Measurements from ENCODE around the gene ZDHHC14. TPM values are rescaled to one million over a fixed set of nuclear protein-coding genes. Genes with fewer than 3 reads are reported as not detected.

ZDHHC14 gene
- total RNA-seq, 4 donors from 2014 or later = 7.3 to 14.4 (median 8.1) TPM

DNA sequence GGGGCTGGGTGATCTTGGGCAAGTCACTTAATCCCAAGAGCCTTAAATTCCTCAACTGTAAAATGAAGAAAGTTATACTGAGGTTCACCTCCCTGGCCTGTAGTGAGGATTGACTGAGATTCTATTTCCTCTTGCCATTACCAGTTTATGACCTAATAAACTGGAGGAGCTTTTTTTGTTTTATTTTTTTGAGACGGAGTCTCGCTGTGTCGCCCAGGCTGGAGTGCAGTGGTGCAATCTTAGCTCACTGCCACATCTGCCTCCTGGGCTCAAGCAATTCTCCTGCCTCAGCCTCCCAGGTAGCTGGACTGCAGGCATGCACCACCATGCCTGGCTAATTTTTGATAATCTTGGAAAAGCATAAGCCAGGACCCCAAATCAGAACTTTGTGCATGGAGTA is 280.7 kb downstream of the ZDHHC14 start:
- Histone ChIP-seq H3K36me3 (peaks cover 0 to 19% of the 10 kb centered on the region in 2 donors), H3K27ac (no peak overlapping the region), H3K9me3 (no peaks in the 10 kb centered on the region), H3K4me1 (no peaks in the 10 kb centered on the region), H3K4me3 (no peak overlapping the region), H3K27me3 (no peaks in the 10 kb centered on the region)
- WGBS, 2 donors (ENCODE audit: low coverage in 1 of 2) = 100% methylated on average over 3 of the region's 3 CpGs; no CpG with 5 or more reads in 1 of the 2 donors
- ATAC-seq = no peak
- TF ChIP-seq, protein P1, sequence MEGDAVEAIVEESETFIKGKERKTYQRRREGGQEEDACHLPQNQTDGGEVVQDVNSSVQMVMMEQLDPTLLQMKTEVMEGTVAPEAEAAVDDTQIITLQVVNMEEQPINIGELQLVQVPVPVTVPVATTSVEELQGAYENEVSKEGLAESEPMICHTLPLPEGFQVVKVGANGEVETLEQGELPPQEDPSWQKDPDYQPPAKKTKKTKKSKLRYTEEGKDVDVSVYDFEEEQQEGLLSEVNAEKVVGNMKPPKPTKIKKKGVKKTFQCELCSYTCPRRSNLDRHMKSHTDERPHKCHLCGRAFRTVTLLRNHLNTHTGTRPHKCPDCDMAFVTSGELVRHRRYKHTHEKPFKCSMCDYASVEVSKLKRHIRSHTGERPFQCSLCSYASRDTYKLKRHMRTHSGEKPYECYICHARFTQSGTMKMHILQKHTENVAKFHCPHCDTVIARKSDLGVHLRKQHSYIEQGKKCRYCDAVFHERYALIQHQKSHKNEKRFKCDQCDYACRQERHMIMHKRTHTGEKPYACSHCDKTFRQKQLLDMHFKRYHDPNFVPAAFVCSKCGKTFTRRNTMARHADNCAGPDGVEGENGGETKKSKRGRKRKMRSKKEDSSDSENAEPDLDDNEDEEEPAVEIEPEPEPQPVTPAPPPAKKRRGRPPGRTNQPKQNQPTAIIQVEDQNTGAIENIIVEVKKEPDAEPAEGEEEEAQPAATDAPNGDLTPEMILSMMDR (IDR thresholded peaks at IDR 0.05) = no peak
- no peak for TF ChIP-seq EP300 (IDR thresholded peaks at IDR 0.05)
- TF ChIP-seq POLR2A (IDR thresholded peaks at IDR 0.05) = no peak
- TF ChIP-seq POLR2AphosphoS5 (IDR thresholded peaks at IDR 0.05) = no peak

- no peak for TF ChIP-seq POLR2AphosphoS5 (IDR thresholded peaks at IDR 0.05)
- TF ChIP-seq, protein P1 (IDR thresholded peaks at IDR 0.05) = no peak
- no peak for TF ChIP-seq EP300 (IDR thresholded peaks at IDR 0.05)
- TF ChIP-seq POLR2A (IDR thresholded peaks at IDR 0.05) = no peak
- no peak overlapping the region for H3K27ac ChIP-seq
- ATAC-seq = no peak
- H3K4me1 ChIP-seq = no peaks in the 10 kb centered on the region
- peaks cover 0 to 8% of the 10 kb centered on the region in 2 donors for H3K36me3 ChIP-seq
- H3K9me3 ChIP-seq = no peaks in the 10 kb centered on the region
- WGBS, 2 donors (ENCODE audit: low coverage in 1 of 2) = 88 to 100% methylated on average over 1 to 3 of the region's 5 CpGs
- no peak overlapping the region for H3K4me3 ChIP-seq
- H3K27me3 ChIP-seq = no peaks in the 10 kb centered on the region
Measured at GRCh38 chr6:157663261-157663660, 282.3 kb downstream of the ZDHHC14 start.

GRCh38 chr6:157665180-157665579 is 284.2 kb downstream of the ZDHHC14 start:
- H3K4me3 ChIP-seq = no peak overlapping the region

DNA sequence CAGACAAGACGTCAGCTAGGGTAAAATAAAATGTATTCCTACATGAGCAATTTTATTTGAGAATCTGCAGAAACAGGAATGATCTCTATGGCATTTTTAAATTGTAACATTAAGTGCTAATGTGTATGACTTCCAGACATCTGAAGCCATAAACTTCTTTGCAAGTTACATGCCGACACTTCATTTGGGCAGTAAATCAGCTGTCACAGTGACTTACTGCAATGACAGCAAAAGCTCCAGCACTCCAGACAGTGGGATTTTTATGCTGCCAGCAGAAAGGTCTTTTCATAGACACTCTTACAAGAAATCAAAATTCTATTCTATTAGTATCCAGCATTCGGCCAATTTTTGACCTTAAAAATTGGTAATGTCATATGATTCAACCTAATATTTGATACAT is 285.7 kb downstream of the ZDHHC14 start:
- Histone ChIP-seq H3K4me3 (no peak overlapping the region), H3K9me3 (no peaks in the 10 kb centered on the region), H3K27me3 (no peaks in the 10 kb centered on the region), H3K27ac (no peak overlapping the region), H3K4me1 (peaks cover 0 to 27% (median 15%) of the 10 kb centered on the region in 3 donors), H3K36me3 (peaks cover 0 to 8% of the 10 kb centered on the region in 2 donors)
- WGBS, 2 donors (ENCODE audit: low coverage in 1 of 2) = 65 to 71% methylated on average over 3 of the region's 3 CpGs
- TF ChIP-seq, protein P1 (IDR thresholded peaks at IDR 0.05) = no peak
- no peak for TF ChIP-seq POLR2A (IDR thresholded peaks at IDR 0.05)
- no peak for TF ChIP-seq EP300 (IDR thresholded peaks at IDR 0.05)
- no peak for ATAC-seq

More at GRCh38 chr6:157665180-157665579, 284.2 kb downstream of the ZDHHC14 start:
- Histone ChIP-seq H3K27me3 (no peaks in the 10 kb centered on the region), H3K4me1 (peaks cover 0 to 18% (median 9%) of the 10 kb centered on the region in 3 donors), H3K9me3 (no peaks in the 10 kb centered on the region), H3K36me3 (peaks cover 0 to 8% of the 10 kb centered on the region in 2 donors), H3K27ac (no peak overlapping the region)
- TF ChIP-seq EP300 (IDR thresholded peaks at IDR 0.05) = no peak
- no peak for TF ChIP-seq POLR2AphosphoS5 (IDR thresholded peaks at IDR 0.05)
- TF ChIP-seq, protein P1 (IDR thresholded peaks at IDR 0.05) = no peak
- TF ChIP-seq POLR2A (IDR thresholded peaks at IDR 0.05) = no peak
- 71 to 88% methylated on average over 2 to 3 of the region's 3 CpGs for WGBS, 2 donors (ENCODE audit: low coverage in 1 of 2)
- no peak for ATAC-seq

DNA sequence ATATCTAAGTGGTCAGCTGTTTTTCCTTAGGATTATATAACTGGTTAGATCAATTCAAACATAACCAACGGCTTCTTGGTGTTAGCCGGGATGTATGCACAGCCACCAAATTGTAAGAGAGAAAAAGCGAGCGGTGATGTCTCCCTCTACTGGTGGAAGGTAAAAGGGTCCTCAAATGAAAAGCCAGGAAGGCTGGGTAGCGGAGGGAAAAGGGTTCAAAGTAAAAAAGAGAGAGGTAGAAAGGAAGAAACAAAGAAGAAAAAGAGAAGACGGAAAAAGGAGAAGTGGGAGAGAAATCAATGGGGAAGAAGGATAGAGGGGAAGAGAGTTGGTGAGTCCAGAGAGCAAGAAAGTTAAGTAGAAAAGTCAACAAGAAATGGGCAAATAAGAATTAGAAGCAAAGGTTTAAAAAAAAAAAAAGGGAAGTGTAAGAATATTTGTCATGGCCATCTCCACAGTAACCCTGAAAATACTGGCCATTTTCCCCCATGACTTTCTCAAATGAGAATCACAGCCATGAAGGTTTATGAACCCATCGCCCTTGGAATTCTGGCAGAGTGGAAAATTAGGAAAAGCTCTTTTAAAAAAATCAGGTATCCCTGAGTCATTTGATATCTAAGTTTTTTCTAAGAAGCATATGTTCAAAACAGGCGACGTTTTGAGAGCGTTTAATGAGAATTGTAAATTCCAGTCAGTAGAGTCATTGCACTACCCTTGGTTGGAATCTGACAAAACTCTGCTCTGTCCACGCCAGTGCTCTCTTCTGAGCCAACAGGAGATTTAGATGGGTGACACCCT is 286.4 kb downstream of the ZDHHC14 start:
- whole genome bisulfite sequencing, 2 donors (ENCODE audit: low coverage in 1 of 2) = 38 to 44% methylated on average over 7 to 11 of the region's 11 CpGs
- Histone ChIP-seq H3K4me3 (no peak overlapping the region), H3K4me1 (peaks cover 0 to 27% (median 15%) of the 10 kb centered on the region in 3 donors), H3K27me3 (no peaks in the 10 kb centered on the region), H3K36me3 (peaks cover 0 to 8% of the 10 kb centered on the region in 2 donors), H3K9me3 (no peaks in the 10 kb centered on the region), H3K27ac (no peak overlapping the region)
- ATAC-seq = no peak
- TF ChIP-seq, protein P1 (IDR thresholded peaks at IDR 0.05) = peak; percentile 69 to 81 (median 76)
- no peak for TF ChIP-seq POLR2AphosphoS5 (IDR thresholded peaks at IDR 0.05)
